Right lobe of liver (tissue), 6 donors: Measurements from ENCODE around the gene IP6K3. TPM values are rescaled to one million over a fixed set of nuclear protein-coding genes. Genes with fewer than 3 reads are reported as not detected.

Experiments used
- ATAC-seq, 4 donors: fragments of 200-7000 bp; cut with Tn5 transposase; one replicate each; pipeline ENCODE4 v1.9.1; 2020; ENCODE audit warnings: mild to moderate bottlenecking in 4 of 4, moderate library complexity in 4 of 4
- DNase-seq, 3 donors: peaks; one replicate each; pipeline ENCODE4 v3.0.0-alpha.2; 2020
- H3K27ac ChIP-seq, 3 donors: fragments of 200-600 bp; one replicate each; pipeline ENCODE4 v1.8.0; 2022
- H3K27me3 ChIP-seq, 2 donors: fragments of 200-600 bp; one replicate each; pipeline ENCODE4 v1.8.0; 2022
- H3K36me3 ChIP-seq, 4 donors: fragments of 200-600 bp; sonication (generic) in 1 of 4; one replicate each; pipeline versions ENCODE4 v1.5.1 to v1.8.0; 2017 to 2022; ENCODE audit warnings: control low read depth in 1 of 4
- H3K4me1 ChIP-seq, 4 donors: fragments of 200-600 bp; sonication (generic) in 1 of 4; one replicate each; pipeline versions ENCODE4 v1.5.1 to v1.8.0; 2017 to 2022; ENCODE audit warnings: control low read depth in 1 of 4
- H3K4me3 ChIP-seq, 3 donors: fragments of 200-600 bp; one replicate each; pipeline ENCODE4 v1.8.0; 2022
- H3K9me3 ChIP-seq, 4 donors: fragments of 200-600 bp; sonication (generic) in 1 of 4; one replicate each; pipeline versions ENCODE4 v1.5.1 to v1.8.0; 2017 to 2022; ENCODE audit warnings: control low read depth in 1 of 4
- CTCF ChIP-seq, 4 donors: fragments of 200-600 bp in 3 of 4; fragments of 450-650 bp in 1 of 4; IDR thresholded peaks; one replicate each; pipeline versions ENCODE4 v1.5.1 to v1.8.0; 2016 to 2022; ENCODE audit warnings: antibody characterized with exemption in 4 of 4, mild to moderate bottlenecking in 2 of 4
- POLR2A ChIP-seq: fragments of 450-650 bp; IDR thresholded peaks from one replicate; pipeline ENCODE4 v1.6.1; 2017; ENCODE audit warnings: antibody characterized with exemption, mild to moderate bottlenecking
- WGBS: methylation state at CpG from one replicate; pipeline ENCODE4 v1.1.6; 2018; ENCODE audit warnings: low coverage, low lambda C conversion rate; ENCODE audit not compliant: insufficient coverage; ENCODE audit errors: missing lambda C conversion rate; 5-methylcytosine and 5-hydroxymethylcytosine counted together
- intact Hi-C, 2 donors: fragments of 100-400 bp; cut with DNase I; formaldehyde crosslinking; loops; one replicate each; pipeline versions ENCODE4 v1.11.2 to v1.14.1; 2022
- total RNA-seq, 6 experiments: library from RNA; depleted of rRNA in 2 of 6; stranded (reverse); fragments of >200 nt in 2 of 6; fragmentation: NEBNext Ultra II Directional in 3 of 6; extraction: Animal tissue kit (Norgen Biotek cat#: 25700) in 3 of 6; gene quantifications; one replicate each; pipeline versions ENCODE4 v1.1.0 to v1.2.4, GENCODE V29; 2016 to 2023
- donor health status: DM: no; HTN: yes; CAD: no.
- donor health status: DM: no; HTN: no; CAD: no.
- donor health status: DM: no; HTN: no; CAD: no.
- donor health status: DM: no; HTN: yes; CAD: no.
- donor health status: DM: no; HTN: yes; CAD: no.

Gene IP6K3
- total RNA-seq, 6 experiments from 2014 or later: 4.8 to 28.0 (median 9.7) TPM

DNA sequence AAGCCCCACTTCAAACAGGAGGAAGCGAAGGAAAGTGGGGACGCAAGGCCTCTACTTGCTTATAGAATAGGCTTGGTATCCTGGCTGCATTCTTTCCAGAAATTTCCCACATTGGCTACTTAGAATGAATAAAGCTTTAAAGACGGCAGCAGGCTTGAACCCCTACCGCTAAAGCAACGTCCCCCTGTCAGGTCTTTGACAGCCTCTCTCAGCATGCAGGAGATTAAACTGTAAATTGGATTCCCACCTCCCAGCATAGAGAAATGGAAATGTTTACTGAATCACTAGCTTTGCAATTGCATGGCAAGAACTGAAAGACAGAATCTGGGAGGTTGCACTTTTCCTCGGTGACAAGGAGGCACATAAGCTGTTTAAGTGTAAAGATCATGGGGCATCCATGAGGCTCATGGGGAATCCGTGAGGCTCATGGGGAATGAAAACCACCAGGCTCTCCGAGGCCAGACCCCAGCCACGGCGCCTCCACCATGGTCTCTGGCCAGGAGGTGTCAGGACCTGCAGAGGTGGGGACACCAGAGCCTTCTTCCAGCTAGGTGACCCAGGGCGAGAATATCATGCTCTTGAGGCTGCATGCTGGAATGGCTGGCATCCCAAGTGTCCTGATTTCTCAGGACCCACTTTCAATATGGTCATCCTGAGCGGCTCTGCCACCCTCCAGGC is 31.9 kb upstream of the IP6K3 start:
- TF ChIP-seq POLR2A (no peak), CTCF (IDR thresholded peaks at IDR 0.05) (no peak)
- no peak for DNase-seq
- intact Hi-C loops: no loop called here
- Histone ChIP-seq H3K9me3 (no peaks in the 10 kb centered on the region), H3K4me3 (no peak overlapping the region), H3K36me3 (peaks cover 37 to 83% (median 53%) of the 10 kb centered on the region in 4 donors), H3K4me1 (no peaks in the 10 kb centered on the region), H3K27ac (no peak overlapping the region), H3K27me3 (no peaks in the 10 kb centered on the region)
- ATAC-seq: no peak
- WGBS: 83% methylated on average over 6 of the region's 12 CpGs

DNA sequence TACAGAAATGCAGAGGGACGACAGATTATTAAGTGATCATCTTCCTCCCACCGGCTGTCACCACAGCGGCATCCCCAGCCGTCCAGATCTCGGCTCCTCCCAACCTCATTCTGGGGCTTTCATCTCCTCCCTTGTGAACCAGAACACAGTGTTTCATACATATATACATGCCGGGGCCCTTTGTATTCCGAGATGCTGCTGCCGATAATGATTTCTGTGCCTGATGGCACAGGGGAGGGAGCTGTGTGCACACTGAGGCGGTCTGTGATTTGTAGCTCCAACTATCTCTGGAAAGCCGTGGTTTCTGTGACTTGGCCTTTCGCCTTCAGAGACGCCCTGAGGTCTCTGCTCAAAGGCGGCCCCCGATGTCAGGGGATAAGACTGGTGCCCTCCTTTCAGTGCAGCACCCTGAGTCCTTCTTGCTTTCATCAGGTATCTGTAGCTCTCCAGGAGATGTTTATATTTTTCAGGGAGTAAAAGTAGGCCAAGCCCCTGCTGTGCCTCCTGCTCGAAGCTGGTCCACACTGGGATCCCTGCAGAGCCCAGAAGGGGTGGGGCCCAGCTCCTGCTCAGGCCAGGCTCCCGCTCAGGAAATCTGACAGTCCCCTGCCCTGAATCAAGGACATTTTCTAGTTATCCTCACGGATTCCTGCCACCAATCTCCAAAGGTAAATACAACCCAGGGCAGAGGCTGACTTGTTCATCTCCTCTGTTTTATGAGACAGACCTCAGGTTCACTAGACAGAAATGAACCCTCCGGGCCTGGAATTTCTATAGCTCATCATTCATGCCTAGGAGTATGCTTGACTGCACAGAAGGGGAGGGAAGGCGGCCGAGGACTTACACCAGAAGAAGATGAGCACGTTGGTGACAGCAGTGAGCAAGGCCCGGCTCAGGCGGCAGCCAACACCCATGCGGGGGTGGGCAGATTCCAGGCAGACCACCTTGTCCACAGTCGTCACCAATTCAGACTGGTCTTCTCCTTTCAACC is 31.0 kb upstream of the IP6K3 start:
- no peaks in the 10 kb centered on the region for H3K4me1 ChIP-seq
- H3K9me3 ChIP-seq: no peaks in the 10 kb centered on the region
- ATAC-seq (no peak), DNase-seq (no peak)
- intact Hi-C loops: no loop called here
- no peak overlapping the region for H3K4me3 ChIP-seq
- H3K27ac ChIP-seq: no peak overlapping the region
- 87% methylated on average over 9 of the region's 25 CpGs for WGBS
- no peak for TF ChIP-seq POLR2A
- TF ChIP-seq CTCF (IDR thresholded peaks at IDR 0.05): no peak
- H3K36me3 ChIP-seq: peaks cover 32 to 75% (median 49%) of the 10 kb centered on the region in 4 donors
- H3K27me3 ChIP-seq: no peaks in the 10 kb centered on the region

DNA sequence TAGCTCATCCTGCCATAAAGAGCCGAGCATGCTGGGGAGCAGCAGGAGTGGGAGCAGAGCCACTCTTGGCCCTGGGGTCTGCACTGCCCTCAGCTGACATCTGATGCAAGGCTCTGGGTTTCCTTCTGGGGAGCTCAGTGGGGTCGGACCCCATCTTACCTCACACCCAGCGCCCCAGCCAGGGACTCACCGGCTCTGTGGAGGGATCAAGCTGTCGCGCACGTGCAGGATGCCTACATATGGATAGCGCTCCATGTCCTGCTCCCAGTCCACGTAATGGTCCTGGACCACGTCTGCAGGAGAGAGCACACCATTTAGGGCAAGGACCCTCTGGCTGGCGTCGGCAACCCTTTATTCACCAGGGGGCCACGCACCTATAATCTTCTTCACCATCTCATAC is 30.1 kb upstream of the IP6K3 start:
- H3K9me3 ChIP-seq: no peaks in the 10 kb centered on the region
- H3K4me1 ChIP-seq: no peaks in the 10 kb centered on the region
- TF ChIP-seq CTCF (IDR thresholded peaks at IDR 0.05): no peak
- no peak for TF ChIP-seq POLR2A
- no CpG with 5 or more reads among the region's 13 CpGs for WGBS
- H3K27ac ChIP-seq: no peak overlapping the region
- ATAC-seq (no peak), DNase-seq (no peak)
- no peaks in the 10 kb centered on the region for H3K27me3 ChIP-seq
- H3K36me3 ChIP-seq: peaks cover 33 to 73% (median 49%) of the 10 kb centered on the region in 4 donors
- intact Hi-C loops: no loop called here
- H3K4me3 ChIP-seq: no peak overlapping the region

DNA sequence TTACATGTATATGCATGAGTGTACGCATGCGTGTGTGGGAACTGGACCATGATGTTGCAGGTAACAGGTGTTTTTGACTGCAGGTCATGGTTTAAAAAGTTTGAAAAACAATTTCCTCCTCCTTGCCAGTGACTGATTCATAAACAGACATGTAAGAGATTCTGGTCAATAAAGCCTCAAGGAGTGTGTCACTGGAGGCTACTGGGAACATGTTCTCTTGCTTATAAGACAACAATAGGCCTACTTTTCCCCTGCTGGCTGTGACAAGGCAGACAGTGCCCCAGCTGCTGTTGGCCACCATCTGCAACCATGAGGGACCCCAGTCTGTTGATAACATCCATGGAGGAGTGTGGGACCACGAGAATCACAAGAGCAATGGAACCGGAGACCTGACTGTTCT is 29.5 kb upstream of the IP6K3 start:
- DNase-seq (no peak), ATAC-seq (no peak)
- Histone ChIP-seq H3K9me3 (no peaks in the 10 kb centered on the region), H3K4me1 (peaks cover 0 to 2% (median 0%) of the 10 kb centered on the region in 4 donors), H3K4me3 (no peak overlapping the region), H3K36me3 (peaks cover 33 to 73% (median 49%) of the 10 kb centered on the region in 4 donors), H3K27ac (no peak overlapping the region), H3K27me3 (no peaks in the 10 kb centered on the region)
- intact Hi-C loops: no loop called here
- TF ChIP-seq CTCF (IDR thresholded peaks at IDR 0.05) (no peak), POLR2A (no peak)
- 100% methylated on average over 2 of the region's 4 CpGs for WGBS
